Stimulated activated CD8-positive, alpha-beta memory T cell treated with anti-CD3 and anti-CD28 coated beads, Interleukin-2, amount 100 ng/mL, for 1 hour (primary cell): ENCODE data around the gene OXCT1.
"Not testable (repeated sequence)": the region's sequence is repeated elsewhere in the genome, so short reads cannot be mapped to it uniquely, and the experiment has no call there.

Experiments used
- DNase-seq, 2 donors: peaks; one replicate each; pipeline ENCODE4 v3.0.0-alpha.2; 2020; ENCODE audit warnings: low read depth in 2 of 2

The OXCT1 gene

DNA sequence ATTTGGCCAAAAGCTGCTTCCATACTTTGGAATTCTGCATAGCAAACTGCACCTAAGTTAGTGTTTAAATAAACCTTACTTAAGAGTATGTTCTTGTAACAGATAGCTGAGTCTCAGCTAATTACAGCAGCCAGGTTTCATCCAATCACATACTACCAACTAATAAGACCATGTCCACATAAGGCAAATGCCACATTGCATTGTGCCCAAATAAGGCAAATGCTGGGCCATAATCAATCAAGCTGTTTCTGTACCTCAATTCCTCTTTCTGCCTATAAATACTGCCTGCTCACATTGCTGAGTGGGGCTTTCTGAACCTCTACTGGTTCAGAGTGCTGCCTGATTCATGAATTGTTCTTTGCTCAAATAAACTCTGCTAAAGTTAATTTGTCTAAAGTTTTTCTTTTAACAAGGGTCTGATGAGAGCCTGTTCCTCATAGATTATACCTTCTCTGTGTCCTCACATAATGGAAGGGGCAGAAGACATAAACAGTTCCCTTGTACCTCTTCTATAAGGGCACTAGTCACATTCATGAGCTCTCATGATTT lies 4.4 kb upstream of the OXCT1 start:
- DNase-seq, result no peak

DNA sequence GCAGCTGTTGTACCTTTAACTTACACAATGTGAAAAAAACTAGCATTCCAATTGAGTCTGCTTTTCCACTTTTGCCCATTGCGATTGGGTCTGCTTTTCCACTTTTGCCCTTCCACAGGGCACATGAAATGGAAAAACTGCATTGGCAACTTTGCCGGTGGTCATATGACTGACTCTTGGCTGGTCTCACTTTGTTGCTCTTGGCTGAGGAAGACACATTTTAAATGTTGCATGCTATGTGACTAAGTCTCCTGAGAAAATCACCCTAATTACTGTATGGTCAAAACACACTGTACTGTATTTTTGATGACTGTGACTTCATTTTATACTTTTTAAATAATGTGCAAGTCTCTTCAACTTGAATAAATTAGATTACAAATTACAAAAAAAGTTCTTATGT lies 1.6 kb upstream of the OXCT1 start:
- DNase-seq, result no peak

DNA sequence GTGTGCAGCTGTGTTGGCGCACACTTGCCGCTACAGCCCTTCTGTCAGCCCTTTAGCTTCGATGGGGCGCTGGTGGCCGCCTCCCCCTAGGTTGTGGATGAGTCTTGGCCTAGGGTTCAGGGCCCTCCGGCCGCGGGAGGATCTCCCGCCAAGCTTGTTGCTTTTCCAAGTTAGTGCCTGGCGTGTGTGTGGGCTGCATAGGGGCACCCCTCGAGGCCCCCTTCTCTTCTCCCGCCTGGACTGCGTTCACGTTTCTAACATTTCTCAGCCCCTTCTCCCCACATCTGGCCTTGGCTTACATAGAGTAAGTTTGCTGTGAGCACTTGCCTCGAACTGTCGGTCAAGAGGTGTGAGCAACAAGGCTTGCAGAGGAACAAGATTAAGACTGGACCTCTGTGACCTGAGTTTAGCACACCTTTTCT lies 413 bp upstream of the OXCT1 start:
- no peak for DNase-seq

DNA sequence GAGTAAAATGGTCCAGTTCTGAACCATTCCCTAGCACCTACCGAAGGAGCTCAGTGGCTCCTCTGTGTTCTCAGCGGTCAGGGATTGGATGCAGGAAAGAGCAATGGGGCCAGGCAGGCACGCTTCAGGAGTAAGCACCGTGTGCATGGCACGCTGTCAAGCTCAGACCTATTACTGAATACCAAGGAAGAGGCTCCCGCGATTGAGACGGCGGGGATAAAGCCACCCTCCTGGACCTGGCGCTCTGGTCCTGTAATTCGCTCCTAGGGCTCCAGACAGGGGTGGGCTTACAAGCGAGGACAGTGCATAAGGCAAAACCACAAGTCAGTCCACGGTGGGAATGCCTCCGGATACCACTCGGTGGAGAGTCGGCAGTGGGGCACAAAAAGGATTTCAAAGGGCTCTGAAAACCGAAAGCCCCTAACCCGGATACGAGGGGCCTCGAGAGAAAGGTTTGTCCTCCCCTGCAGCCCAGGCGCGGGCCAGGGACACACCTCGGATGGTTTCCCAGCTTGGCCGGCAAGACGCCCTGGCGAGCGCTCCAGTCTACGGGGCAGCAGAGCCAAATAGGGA lies 988 bp downstream of the OXCT1 start:
- DNase-seq, result no peak

DNA sequence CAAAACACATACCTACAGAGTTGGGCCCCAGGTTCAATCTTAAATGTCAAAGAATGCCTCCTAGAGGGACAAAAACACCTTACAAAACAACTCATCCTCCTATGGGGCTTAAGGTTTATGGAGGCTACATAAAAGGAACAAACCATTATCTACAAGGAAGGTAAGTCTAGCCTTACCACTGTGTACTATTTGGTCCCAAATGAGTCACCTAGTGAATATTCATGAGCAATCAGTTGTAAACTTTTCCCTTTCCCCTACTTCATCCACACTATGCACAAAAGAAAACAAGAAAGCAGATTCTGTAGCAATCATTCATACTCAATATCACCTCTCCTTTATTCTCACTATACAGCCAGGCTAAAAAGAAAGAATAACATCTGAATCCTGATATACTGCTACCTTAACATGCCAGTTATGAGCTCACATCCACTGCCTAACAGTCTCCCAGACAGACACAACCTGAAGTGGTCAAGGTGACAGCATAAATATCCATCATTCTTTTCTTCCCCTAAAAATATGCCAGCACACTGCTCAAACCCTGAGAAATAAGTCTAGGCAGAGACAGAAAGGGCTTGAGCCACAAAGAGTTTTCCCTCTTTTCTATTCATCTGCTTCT lies 6.2 kb downstream of the OXCT1 start:
- no peak for DNase-seq

DNA sequence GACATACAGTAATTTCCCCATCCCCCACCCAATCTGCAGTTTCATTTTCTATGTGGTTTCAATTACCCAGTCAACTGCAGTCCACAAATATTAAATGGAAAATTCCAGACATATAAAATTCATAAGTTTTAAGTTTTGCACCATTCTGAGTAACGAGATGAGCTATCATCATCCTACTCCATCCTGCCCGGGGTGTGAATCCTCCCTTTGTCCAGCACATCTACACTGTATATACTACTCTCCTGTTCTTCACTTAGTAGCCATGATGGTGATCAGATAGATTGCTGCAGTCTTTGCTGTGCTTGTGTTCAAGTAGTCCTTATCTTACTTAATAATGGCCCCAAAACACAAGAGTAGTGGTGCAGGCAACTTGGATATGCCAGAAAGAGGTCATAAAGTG lies 11.3 kb downstream of the OXCT1 start:
- no peak for DNase-seq

DNA sequence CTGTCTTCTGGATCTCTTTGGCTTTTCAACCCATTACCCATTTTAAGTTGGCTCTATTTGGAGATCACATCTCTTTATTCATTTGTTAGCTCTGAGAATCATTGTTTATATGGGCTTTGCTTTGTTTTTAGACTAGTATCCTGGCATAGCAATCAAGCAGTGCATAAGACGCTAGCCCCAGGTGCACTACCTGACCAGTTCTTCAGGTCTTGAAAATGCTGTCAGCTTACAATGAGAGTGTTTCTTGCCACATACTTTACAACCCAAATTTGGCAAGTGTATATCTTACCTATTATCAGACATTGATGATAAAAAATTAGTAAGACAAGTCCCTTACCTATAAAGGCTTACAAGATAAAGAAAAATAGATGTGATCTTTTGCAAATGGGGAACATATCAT lies 12.2 kb downstream of the OXCT1 start:
- no peak for DNase-seq

DNA sequence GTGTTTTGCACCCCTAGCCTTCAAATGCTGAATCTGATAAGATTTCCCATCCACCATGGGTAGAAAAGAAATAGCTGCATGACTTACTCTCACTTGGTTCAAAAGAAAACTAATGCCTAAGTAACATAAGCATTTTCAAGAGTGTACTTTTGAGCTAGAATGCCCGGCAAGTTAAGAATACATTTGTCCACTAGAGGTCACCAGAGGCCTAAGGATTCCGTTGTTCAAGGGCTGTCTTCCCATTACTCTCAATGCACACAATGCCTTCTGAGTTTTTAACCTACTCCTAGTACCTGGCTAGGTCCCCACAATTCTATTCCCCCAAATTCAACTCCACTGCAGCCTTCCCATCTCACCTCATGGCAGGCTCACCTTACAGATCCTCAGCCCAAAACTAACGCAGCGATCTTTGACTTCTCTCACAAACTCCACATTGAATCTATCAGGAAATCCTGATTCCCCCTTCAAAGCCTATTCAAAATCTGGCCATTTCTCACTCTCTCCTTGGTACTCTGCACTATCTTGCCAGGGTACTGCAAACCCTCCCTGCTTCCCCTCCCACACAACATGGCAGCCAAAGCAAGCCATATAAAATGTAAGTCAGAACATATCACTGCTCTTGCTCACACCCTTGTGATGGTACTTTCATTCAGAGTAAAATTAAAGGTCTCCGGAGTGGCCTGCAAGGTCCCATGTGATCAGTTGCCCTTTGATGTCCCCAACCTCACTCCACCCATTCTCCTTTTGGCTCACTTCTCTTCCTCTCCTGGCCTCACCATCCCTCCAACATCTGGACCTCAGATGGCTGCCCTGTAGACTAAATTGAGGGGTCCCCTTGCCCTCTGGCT lies 13.4 kb downstream of the OXCT1 start:
- peak; percentile 22 to 26 for DNase-seq

DNA sequence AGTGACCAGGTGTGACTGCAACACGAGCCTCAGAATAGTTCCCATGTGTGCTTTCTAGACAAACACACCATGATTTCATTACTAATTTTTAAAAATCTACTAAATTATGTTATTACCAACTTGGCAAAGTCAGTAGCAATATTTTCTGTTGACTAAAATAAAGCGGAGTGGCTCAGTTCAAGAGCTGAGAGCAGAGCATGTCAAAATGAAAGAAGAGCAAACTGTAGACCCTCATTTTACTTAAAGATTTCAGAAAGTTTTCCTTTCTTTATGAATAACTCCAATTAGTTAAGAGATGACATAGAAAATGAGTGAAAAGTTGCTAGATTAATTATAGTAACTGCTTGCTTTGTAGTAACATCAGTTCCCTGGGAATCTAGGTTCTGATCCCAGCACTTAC lies 17.9 kb downstream of the OXCT1 start:
- no peak for DNase-seq

DNA sequence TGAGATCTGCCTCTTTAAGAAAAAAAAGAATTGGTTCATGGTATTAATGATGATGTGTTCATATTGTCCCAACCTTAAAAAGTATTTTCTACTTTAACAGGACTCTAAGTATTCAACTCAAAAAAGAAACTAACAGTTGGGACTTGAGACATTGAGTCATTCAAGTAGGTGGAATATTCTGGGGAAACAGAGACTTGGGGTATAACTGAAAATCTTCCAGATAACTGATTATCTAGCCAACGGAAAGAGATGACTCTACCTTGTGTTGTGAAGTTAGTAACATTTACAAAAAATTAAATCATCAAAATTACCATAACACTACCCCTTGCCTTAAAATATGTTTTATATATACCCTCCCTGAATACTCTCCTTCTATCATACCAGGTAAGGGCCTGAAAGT lies 19.1 kb downstream of the OXCT1 start:
- no peak for DNase-seq

DNA sequence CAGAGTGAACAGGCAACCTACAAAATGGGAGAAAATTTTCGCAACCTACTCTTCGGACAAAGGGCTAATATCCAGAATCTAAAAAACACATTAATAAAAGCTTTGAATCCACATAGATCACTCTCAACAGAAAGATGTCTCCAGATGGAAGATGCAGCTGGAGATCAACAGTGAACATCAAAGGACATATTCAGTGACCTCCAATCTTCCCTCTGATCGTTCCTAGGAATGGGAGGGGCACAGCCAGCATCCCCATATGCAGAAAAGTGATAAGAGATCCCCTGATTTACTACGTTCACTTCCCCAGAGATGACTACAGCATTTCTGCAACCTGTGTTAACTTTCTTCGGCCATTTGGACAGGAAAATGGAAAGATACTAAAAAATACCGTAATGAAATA lies 21.2 kb downstream of the OXCT1 start:
- no peak for DNase-seq

DNA sequence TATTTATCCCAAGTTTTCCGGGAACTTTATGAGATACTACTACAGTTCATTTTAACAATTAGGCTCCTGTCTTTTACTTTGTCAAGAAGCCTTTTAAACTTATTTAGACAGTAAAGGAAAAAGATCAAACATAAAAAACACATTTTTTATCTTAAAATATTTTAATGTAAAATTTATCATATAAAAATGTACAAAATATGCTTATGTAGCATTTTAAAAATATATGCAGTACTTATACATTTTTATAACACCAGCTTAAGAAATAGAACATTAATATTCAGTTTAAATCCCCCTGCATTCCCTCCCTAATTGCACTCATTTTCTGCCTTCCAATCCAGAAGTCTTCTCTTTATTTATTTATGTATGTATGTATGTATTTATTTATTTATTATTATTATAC lies 24.5 kb downstream of the OXCT1 start:
- DNase-seq, result not testable (repeated sequence)

DNA sequence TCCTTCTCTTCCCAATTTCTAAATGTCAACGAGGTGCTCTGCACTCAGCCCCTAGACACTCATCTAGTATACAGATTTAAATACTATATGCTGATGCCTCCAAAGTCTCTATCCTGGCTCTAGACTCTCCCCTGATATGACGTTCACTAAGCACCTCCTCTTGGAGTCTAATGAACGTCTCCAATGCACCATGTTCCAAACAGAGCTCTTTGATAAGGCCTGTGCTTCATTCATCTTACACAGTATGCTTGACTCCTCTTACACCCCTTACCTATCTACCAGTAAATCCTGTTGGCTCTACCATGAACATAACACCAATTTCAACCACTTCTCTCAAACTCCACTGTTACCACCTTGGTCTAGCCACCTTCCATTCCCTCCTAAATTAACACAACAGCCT lies 25.7 kb downstream of the OXCT1 start:
- DNase-seq, result no peak

DNA sequence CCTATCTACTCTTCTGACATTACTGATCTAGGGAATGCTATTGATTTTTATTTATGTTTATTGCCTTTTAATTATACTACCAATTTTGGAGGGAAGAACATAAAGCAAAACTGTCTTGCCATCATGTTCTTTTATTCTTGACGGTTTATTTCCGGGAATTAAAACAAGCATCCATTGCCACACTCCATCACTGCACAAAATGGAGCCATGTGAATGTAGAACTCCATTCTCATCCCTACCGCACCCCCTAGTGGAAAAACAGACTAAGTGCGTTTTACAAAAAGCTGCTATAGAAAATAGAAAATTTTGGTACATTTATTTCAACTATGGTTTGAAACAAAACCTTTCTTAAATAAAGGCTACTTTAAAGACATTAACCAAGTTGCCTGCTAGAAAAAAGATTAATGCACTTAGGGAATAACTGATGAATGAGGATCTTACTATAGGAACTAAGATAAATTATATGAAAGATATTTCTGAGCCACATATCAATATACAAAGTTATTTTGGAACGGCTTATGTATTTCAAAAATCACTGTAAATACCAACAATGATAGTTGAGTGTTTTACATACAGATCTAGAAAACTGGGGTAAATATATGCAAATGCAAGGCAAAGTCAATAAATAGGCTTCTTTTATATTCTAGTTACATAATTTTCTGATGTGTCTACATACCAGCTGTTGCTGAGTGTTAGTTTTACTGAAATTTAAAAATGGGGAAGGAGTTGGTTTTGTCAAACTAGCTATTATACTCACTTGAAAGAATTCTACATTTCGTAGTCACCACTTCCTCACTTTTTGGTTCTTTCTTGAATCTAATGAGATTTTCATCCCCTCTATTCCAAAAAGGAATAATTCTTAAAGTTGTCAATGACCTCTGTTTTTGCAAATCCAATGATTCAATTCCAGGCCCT lies 26.5 kb downstream of the OXCT1 start:
- DNase-seq, result no peak

DNA sequence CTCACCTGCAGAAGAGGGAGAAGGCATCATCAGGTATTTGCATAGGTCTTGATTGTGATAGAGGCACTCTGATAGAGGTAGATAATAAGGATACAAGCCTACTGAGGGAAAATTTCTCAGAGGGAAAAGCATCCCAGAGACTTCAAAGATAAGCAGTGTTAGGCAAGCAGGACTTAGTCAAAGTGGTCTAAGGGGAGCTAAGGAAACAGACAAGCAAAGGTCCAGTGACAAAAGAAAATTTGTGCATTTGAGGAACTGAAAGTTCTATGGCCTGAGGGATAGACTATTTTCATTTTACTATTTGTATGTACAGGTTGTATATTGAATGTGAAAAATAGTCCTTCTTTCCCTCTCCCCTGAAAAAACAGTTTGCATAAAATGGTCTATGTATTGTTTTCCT lies 27.4 kb downstream of the OXCT1 start:
- DNase-seq, result no peak

DNA sequence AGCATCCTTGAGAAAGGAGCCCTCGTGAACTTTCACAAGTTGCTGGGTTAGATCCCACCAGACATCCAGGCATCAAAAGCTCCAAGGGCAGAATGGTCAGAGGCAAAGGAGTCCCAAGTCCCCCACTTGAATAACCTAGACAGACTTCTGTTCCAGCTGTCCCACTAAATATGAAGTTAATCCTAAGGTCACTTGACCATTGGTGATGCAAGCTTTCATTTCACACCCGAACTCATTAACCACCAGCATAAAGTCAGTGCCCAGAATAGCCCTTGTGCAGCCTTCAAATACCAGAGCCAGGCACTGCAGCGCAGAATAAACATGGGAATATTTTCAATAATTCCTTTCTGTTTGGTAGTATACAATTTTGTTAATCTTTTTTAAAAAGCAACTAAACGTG lies 28.9 kb downstream of the OXCT1 start:
- DNase-seq, result no peak

DNA sequence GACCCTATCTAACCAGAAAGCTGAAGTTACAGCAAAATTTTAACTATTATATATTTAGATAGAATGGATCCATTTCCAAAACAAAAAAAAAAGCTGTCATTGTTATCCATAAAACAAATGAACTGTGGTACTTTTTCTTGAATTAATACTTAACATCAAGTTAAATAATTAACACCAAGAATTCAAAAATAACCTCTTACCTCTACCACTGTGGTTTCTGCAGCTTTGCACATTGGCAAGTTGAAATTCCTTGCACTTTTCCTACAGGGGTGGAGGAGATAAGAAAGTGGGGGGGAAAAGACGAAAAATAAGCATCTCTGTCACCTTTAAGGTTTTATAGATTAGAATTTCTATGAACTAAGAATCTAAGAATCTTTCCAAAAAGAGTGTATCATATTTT lies 30.0 kb downstream of the OXCT1 start:
- DNase-seq, result no peak

DNA sequence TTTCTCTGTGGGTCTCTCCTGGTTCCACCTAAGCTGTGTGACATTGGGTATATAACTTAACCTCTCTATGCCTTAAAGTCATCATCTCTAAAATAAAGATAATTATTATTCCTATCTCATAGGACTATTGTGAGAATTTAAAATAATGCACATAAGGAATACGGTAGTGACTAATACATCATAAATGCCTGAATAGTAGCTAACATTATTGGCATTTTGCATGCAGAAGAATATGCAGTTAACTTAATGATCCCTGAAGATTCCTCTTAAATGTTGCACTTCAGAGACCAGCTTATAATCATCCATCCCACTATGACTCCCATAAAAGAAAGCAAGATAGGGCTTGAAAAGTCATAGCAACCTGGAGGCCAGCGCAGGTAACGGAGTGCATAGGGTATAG lies 32.4 kb downstream of the OXCT1 start:
- no peak for DNase-seq

DNA sequence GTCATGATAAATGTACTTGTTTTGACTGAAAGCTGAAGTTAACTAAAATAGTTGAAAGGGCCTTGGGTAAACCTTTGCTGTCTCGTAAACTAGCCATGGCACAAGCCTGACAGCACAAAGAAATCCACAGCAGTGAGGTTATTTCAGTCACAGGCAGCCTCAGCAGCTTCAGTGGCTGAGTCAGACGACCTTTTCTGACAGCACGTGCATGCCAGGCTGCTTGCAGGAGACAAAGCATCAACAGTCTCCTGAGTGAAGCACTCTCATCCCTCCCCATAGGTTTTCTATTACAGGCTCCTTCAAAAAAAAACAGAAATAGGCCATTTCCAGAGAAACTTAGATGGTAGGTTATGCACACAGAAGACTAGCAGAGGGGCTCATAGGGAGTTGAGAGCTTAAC lies 34.6 kb downstream of the OXCT1 start:
- DNase-seq, result no peak

DNA sequence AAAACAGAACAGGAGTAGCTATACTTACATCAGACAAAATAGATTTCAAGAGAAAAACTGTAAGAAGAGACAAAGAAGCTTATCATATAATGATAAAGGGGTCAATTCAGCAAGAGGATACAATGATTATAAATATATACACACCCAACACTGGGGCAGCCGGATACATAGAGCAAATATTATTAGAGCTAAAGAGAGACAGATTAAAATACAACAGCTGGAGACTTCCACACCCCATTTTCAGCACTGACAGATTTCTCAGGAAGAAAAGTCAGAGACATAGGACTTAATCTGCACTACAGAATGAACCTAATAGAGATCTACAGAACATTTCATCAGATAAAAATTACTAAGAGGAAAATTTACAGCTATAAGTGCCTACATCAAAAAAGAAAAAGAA lies 35.7 kb downstream of the OXCT1 start:
- DNase-seq, result no peak

DNA sequence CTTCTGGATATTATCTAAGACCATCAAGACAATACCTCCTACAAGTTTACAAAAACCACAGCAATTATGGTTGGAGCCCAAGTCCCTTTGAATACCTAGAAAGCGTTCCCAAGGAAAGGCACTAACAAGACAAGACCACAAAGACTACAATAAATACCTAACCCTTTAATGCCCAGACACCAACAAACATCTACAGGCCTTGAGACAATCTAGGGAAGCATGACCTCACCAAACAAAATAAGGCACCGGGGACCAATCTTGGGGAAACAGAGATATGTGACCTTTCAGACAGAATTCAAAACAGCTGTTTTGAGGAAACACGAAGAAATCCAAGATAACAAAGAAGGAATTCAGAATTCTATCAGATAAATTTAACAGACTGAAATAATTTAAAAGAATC lies 37.8 kb downstream of the OXCT1 start:
- no peak for DNase-seq

DNA sequence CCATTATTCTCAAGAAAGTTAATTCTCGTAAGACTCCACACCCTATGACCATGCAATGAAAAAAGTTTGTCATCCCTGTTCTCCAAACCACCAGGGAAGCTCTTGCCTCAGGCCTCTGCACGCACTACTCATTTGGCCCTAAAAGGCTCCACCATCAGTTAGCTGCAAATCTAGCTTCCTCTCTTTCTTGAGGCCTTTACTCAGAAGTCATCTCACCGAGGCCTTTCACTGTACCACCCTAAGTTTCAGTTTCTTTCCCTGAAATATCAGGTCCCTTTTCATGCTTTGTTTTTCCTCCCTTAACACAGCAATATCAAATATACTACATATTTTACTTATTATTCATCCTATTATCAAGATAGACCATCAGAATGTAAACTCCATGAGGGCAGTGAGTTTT lies 39.1 kb downstream of the OXCT1 start:
- DNase-seq, result no peak
